ENCODE measurements around the gene ARHGAP22. TPM values are rescaled to one million over a fixed set of nuclear protein-coding genes. Genes with fewer than 3 reads are reported as not detected.

The ARHGAP22 gene
- total RNA-seq, 2 donors from 2014 or later: not detected

GRCh38 chr10:48418189-48418788 is 186.6 kb downstream of the ARHGAP22 start:
- Mint-ChIP-seq H3K36me3 (peaks cover 0 to 5% of the 10 kb centered on the region in 2 donors), H3K9me3 (no peaks in the 10 kb centered on the region), H3K27ac (no peak overlapping the region)
- DNase-seq (ENCODE audit: low spot score in 2 of 2): no peak
- ATAC-seq: peak in 1 of 2 donors; percentile 32

GRCh38 chr10:48417374-48417773 is 187.5 kb downstream of the ARHGAP22 start:
- DNase-seq (ENCODE audit: low spot score in 2 of 2) (no peak), ATAC-seq (no peak)
- no peak overlapping the region for H3K27ac Mint-ChIP-seq
- peaks cover 8 to 10% of the 10 kb centered on the region in 2 donors for H3K36me3 Mint-ChIP-seq
- H3K9me3 Mint-ChIP-seq: peaks cover 6% of the 10 kb centered on the region in 2 donors

- peaks cover 6 to 11% of the 10 kb centered on the region in 2 donors for H3K9me3 Mint-ChIP-seq
- DNase-seq (ENCODE audit: low spot score in 2 of 2) (no peak), ATAC-seq (no peak)
- peaks cover 14 to 17% of the 10 kb centered on the region in 2 donors for H3K36me3 Mint-ChIP-seq
- H3K27ac Mint-ChIP-seq: no peak overlapping the region
Measured at GRCh38 chr10:48416584-48417232, 188.2 kb downstream of the ARHGAP22 start.

GRCh38 chr10:48414778-48415177 is 190.1 kb downstream of the ARHGAP22 start:
- no peak overlapping the region for H3K27ac Mint-ChIP-seq
- peaks cover 29 to 31% of the 10 kb centered on the region in 2 donors for H3K36me3 Mint-ChIP-seq
- peaks cover 6 to 11% of the 10 kb centered on the region in 2 donors for H3K9me3 Mint-ChIP-seq
- ATAC-seq: no peak
- no peak for DNase-seq (ENCODE audit: low spot score in 2 of 2)

GRCh38 chr10:48414160-48414559 is 190.7 kb downstream of the ARHGAP22 start:
- ATAC-seq (no peak), DNase-seq (ENCODE audit: low spot score in 2 of 2) (no peak)
- Mint-ChIP-seq H3K27ac (no peak overlapping the region), H3K36me3 (peaks cover 29 to 31% of the 10 kb centered on the region in 2 donors), H3K9me3 (peaks cover 6 to 11% of the 10 kb centered on the region in 2 donors)

- peaks cover 29 to 31% of the 10 kb centered on the region in 2 donors for H3K36me3 Mint-ChIP-seq
- peaks cover 6 to 11% of the 10 kb centered on the region in 2 donors for H3K9me3 Mint-ChIP-seq
- no peak overlapping the region for H3K27ac Mint-ChIP-seq
- ATAC-seq: no peak
- DNase-seq (ENCODE audit: low spot score in 2 of 2): no peak
Measured at GRCh38 chr10:48412933-48413332, 191.9 kb downstream of the ARHGAP22 start.

GRCh38 chr10:48412081-48412480 is 192.8 kb downstream of the ARHGAP22 start:
- peaks cover 29 to 31% of the 10 kb centered on the region in 2 donors for H3K36me3 Mint-ChIP-seq
- ATAC-seq (no peak), DNase-seq (ENCODE audit: low spot score in 2 of 2) (no peak)
- peaks cover 6 to 11% of the 10 kb centered on the region in 2 donors for H3K9me3 Mint-ChIP-seq
- no peak overlapping the region for H3K27ac Mint-ChIP-seq

GRCh38 chr10:48411510-48411909 is 193.4 kb downstream of the ARHGAP22 start:
- H3K36me3 Mint-ChIP-seq: peaks cover 29 to 31% of the 10 kb centered on the region in 2 donors
- H3K27ac Mint-ChIP-seq: no peak overlapping the region
- peaks cover 6 to 11% of the 10 kb centered on the region in 2 donors for H3K9me3 Mint-ChIP-seq
- ATAC-seq (no peak), DNase-seq (ENCODE audit: low spot score in 2 of 2) (no peak)

GRCh38 chr10:48410503-48410902 is 194.4 kb downstream of the ARHGAP22 start:
- Mint-ChIP-seq H3K36me3 (peaks cover 29 to 31% of the 10 kb centered on the region in 2 donors), H3K9me3 (peaks cover 6 to 11% of the 10 kb centered on the region in 2 donors), H3K27ac (no peak overlapping the region)
- ATAC-seq: no peak
- no peak for DNase-seq (ENCODE audit: low spot score in 2 of 2)

GRCh38 chr10:48406658-48407057 is 198.2 kb downstream of the ARHGAP22 start:
- Mint-ChIP-seq H3K9me3 (no peaks in the 10 kb centered on the region), H3K27ac (no peak overlapping the region), H3K36me3 (peaks cover 12 to 17% of the 10 kb centered on the region in 2 donors)
- no peak for DNase-seq (ENCODE audit: low spot score in 2 of 2)
- ATAC-seq: no peak

- ATAC-seq (no peak), DNase-seq (ENCODE audit: low spot score in 2 of 2) (no peak)
- no peaks in the 10 kb centered on the region for H3K9me3 Mint-ChIP-seq
- H3K36me3 Mint-ChIP-seq: peaks cover 8 to 15% of the 10 kb centered on the region in 2 donors
- peak overlapping the region in 1 of 2 donors; percentile 23 for H3K27ac Mint-ChIP-seq
Measured at GRCh38 chr10:48406204-48406603, 198.7 kb downstream of the ARHGAP22 start.

GRCh38 chr10:48404646-48405045 is 200.2 kb downstream of the ARHGAP22 start:
- Mint-ChIP-seq H3K9me3 (no peaks in the 10 kb centered on the region), H3K36me3 (no peaks in the 10 kb centered on the region), H3K27ac (no peak overlapping the region)
- ATAC-seq: no peak
- no peak for DNase-seq (ENCODE audit: low spot score in 2 of 2)

- no peaks in the 10 kb centered on the region for H3K36me3 Mint-ChIP-seq
- H3K9me3 Mint-ChIP-seq: no peaks in the 10 kb centered on the region
- DNase-seq (ENCODE audit: low spot score in 2 of 2) (no peak), ATAC-seq (peak in 1 of 2 donors; percentile 71)
- H3K27ac Mint-ChIP-seq: no peak overlapping the region
Measured at GRCh38 chr10:48400850-48401220, 204.0 kb downstream of the ARHGAP22 start.

GRCh38 chr10:48400129-48400849 is 204.6 kb downstream of the ARHGAP22 start:
- DNase-seq (ENCODE audit: low spot score in 2 of 2) (no peak), ATAC-seq (no peak)
- Mint-ChIP-seq H3K9me3 (no peaks in the 10 kb centered on the region), H3K27ac (peak overlapping the region in 1 of 2 donors; percentile 22), H3K36me3 (no peaks in the 10 kb centered on the region)

GRCh38 chr10:48399551-48399950 is 205.3 kb downstream of the ARHGAP22 start:
- DNase-seq (ENCODE audit: low spot score in 2 of 2): no peak
- Mint-ChIP-seq H3K36me3 (no peaks in the 10 kb centered on the region), H3K27ac (no peak overlapping the region), H3K9me3 (no peaks in the 10 kb centered on the region)
- ATAC-seq: no peak

- no peak for ATAC-seq
- H3K9me3 Mint-ChIP-seq: no peaks in the 10 kb centered on the region
- H3K27ac Mint-ChIP-seq: no peak overlapping the region
- DNase-seq (ENCODE audit: low spot score in 2 of 2): no peak
- no peaks in the 10 kb centered on the region for H3K36me3 Mint-ChIP-seq
Measured at GRCh38 chr10:48399056-48399541, 205.8 kb downstream of the ARHGAP22 start.

GRCh38 chr10:48398261-48398660 is 206.6 kb downstream of the ARHGAP22 start:
- H3K9me3 Mint-ChIP-seq: no peaks in the 10 kb centered on the region
- peaks cover 0 to 3% of the 10 kb centered on the region in 2 donors for H3K36me3 Mint-ChIP-seq
- DNase-seq (ENCODE audit: low spot score in 2 of 2) (no peak), ATAC-seq (no peak)
- no peak overlapping the region for H3K27ac Mint-ChIP-seq

Data from activated naive CD4-positive, alpha-beta T cell treated with anti-CD3 and anti-CD28 coated beads, Interleukin-2, amount 50 U/mL, for 72 hours (primary cell).